ENCODE results near the gene MSH5. TPM values are rescaled to one million over a fixed set of nuclear protein-coding genes. Genes with fewer than 3 reads are reported as not detected.

MSH5 gene
- total and polyA plus RNA-seq, 9 of the 15 experiments (the other 6 are each of a cell fraction or from before 2014, with no cell fraction given) = 12.5 to 104 (median 46.6) TPM

DNA sequence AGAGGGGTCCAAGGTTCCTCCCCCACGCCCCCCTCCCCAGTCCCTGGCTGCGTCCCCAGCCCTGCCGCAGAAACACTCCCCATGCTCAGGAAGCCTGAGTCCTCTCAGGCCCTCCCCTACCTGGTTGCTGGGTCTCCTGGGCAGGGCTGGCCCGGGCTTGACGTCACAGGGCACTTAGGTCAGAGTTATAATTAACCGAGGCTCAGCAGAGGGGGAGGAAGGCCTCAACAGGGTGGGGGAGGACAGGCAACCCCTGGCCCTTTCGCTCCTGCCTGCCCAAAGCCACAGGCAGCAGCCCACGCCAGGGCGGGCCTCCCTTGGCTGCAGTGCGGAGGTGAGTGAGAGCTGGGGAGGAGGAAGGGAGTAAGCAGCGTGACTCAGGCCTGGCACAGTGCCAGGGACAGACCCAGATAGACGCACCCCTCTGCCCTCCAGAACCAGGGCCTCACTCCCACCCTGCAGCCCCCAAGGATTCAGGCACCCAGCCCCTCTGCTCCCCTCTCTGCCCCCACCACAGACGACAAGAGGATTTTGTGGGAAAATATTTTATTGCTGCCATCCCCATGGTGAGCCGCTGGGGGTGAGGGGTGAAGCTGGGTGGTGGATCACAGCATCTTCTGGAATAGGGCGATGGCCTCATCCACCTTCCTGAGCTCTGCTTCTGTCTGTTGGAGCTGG is 37.3 kb downstream of the MSH5 start, which contains the start of gene VWA7 (continued):
- TF ChIP-seq RREB1 (CRISPR knock-in tag; IDR thresholded peaks at IDR 0.05) (no peak), ZNF224 (CRISPR knock-in tag; IDR thresholded peaks at IDR 0.05) (no peak), TEAD4 (IDR thresholded peaks at IDR 0.05; ENCODE audit: low read length) (peak; percentile 86), TEAD4 (CRISPR knock-in tag; IDR thresholded peaks at IDR 0.05; ENCODE audit: borderline replicate concordance) (no peak), TARDBP (IDR thresholded peaks at IDR 0.05) (peak; percentile 94), TRIM24 (IDR thresholded peaks at IDR 0.05) (peak; percentile 91 to 92), FOXM1 (IDR thresholded peaks at IDR 0.05; ENCODE audit: low read depth) (0 out of 2 replicates have a peak, but pooled peaks have one; percentile 32), FOXM1 (CRISPR knock-in tag; IDR thresholded peaks at IDR 0.05; ENCODE audit: low read depth) (peak; percentile 73; the same call in 1 of the 2 replicates), C11orf30 (IDR thresholded peaks at IDR 0.05; ENCODE audit: low read depth) (no peak), NFYB (IDR thresholded peaks at IDR 0.05; ENCODE audit: extremely low read depth, insufficient read length) (no peak), MAFK (IDR thresholded peaks at IDR 0.05; ENCODE audit: low read length) (peak; percentile 79), ZNF511 (CRISPR knock-in tag; IDR thresholded peaks at IDR 0.05) (peak; percentile 93), HIVEP1 (CRISPR knock-in tag; IDR thresholded peaks at IDR 0.05) (peak; percentile 76; the same call in 1 of the 2 replicates), SREBF1 (IDR thresholded peaks at IDR 0.05; ENCODE audit: borderline replicate concordance, low read depth, low read length) (0 out of 2 replicates have a peak, but pooled peaks have one; percentile 68), MEF2D (tag; conservative IDR thresholded peaks at IDR 0.05; ENCODE audit: low read depth) (peak; percentile 98), HNRNPK (IDR thresholded peaks at IDR 0.05; ENCODE audit: low read depth, low read length, poor library complexity, severe bottlenecking) (no peak), NCOA2 (IDR thresholded peaks at IDR 0.05; ENCODE audit: partially characterized antibody in 2 of 2) (no peak), MAFG (tag; conservative IDR thresholded peaks at IDR 0.05) (peak; percentile 91)
- TF ChIP-seq, protein P1, sequence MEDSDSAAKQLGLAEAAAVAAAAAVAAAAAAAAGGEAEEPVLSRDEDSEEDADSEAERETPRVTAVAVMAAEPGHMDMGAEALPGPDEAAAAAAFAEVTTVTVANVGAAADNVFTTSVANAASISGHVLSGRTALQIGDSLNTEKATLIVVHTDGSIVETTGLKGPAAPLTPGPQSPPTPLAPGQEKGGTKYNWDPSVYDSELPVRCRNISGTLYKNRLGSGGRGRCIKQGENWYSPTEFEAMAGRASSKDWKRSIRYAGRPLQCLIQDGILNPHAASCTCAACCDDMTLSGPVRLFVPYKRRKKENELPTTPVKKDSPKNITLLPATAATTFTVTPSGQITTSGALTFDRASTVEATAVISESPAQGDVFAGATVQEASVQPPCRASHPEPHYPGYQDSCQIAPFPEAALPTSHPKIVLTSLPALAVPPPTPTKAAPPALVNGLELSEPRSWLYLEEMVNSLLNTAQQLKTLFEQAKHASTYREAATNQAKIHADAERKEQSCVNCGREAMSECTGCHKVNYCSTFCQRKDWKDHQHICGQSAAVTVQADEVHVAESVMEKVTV (CRISPR knock-in tag; IDR thresholded peaks at IDR 0.05) = 0 out of 2 replicates have a peak, but pooled peaks have one; percentile 27
- TF ChIP-seq, protein P2, sequence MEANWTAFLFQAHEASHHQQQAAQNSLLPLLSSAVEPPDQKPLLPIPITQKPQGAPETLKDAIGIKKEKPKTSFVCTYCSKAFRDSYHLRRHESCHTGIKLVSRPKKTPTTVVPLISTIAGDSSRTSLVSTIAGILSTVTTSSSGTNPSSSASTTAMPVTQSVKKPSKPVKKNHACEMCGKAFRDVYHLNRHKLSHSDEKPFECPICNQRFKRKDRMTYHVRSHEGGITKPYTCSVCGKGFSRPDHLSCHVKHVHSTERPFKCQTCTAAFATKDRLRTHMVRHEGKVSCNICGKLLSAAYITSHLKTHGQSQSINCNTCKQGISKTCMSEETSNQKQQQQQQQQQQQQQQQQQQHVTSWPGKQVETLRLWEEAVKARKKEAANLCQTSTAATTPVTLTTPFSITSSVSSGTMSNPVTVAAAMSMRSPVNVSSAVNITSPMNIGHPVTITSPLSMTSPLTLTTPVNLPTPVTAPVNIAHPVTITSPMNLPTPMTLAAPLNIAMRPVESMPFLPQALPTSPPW (CRISPR knock-in tag; IDR thresholded peaks at IDR 0.05) = peak; percentile 99
